ENCODE data around the gene C2CD4D.
"Not testable (repeated sequence)": the region's sequence is repeated elsewhere in the genome, so short reads cannot be mapped to it uniquely, and the experiment has no call there.

Gene C2CD4D

DNA sequence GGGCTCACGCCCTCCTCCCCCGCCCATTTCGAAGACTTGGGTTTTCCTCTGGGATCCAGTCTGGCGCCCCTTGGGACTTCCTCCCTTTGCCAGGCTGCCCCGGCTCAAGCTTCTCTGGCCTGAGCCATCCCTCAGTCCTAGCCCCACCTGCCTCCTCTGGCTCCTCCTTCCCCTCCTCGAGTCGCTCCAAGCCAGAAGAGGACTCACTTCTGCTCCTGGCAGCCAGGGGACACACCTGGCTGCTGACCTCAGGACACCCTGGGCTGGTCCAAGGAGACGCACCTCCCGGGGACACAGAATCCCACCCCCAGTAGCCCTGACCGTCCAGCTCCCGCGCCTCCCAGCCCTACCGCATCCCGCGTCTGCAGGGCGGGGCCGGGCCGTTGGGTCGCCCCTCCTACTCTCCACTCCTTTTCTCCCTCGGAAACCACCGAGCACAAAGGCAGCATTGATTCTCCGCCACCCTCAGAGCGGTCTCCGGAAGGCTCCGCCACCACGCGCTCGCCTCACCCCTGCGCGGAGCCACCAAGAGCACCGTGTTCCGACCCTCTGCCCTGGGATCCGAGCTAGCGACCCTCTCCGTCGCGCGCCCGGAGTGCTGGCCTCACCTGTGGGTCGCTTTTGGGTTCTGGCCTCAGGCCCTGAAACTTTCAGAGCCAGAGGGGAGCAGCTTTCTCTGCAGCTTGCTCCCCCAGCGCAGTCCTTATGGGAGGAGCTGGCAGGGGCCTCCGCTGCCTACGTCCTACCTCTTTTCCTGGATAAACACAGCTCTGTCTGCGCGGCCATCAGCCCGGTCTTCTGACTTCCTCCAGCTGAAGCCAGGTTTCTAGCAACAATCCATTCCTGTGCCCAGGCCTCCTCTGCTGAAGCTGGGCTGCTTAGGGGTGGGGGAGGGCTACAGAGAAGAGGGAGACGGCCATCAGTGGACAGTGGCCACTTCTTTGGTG lies at the start of gene C2CD4D:
Gene C2CD4D, minus strand, starts transcription at position 364 of the 947 bp plus-strand sequence. CDS start 831 bp downstream, outside the sequence.
- no peak for DNase-seq (ENCODE audit: low spot score)

DNA sequence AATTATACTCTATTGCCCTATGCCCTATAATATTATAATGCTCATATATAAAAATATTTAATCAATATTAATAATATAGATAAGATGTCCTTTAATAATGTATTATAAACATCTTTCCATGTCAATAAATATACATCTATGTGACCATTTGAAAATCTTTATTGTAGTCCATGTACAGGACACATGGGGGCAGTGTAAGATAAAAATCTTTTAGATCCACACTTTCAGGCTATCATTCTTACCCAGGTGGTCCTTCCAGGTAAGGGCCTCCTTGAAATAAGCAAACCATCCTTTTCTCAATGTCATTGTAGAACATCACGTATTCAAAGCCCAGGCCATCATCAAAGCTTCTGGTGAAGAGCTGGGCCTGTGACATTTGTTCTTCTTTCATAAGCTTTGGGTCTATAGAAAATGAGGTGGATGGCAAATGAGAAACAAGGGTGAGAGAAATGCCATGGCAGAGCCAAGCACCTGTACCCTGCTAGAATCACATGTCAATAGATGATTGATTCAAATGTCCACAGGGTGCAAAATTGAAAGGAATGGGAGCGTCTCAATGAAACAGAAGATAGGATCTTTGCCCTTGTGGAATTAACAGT lies 49.5 kb upstream of the C2CD4D start:
- DNase-seq (ENCODE audit: low spot score), result peak; percentile 27

DNA sequence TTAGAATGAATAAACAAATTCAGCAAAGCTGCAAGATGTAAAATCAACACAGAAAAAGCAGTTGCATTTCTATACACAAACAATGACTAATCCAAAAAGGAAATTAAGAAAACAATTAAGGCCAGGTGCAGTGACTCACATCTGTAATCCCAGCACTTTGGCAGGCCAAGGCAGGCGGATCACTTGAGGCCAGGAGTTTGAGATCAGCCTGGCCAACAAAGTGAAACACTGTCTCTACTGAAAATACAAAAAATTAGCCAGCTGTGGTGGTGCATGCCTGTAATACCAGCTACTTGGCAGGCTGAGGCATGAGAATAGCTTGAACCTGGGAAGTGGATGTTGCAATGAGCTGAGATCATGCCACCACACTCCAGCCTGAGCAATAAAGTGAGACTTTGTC lies 47.4 kb upstream of the C2CD4D start:
- DNase-seq (ENCODE audit: low spot score), result no peak

DNA sequence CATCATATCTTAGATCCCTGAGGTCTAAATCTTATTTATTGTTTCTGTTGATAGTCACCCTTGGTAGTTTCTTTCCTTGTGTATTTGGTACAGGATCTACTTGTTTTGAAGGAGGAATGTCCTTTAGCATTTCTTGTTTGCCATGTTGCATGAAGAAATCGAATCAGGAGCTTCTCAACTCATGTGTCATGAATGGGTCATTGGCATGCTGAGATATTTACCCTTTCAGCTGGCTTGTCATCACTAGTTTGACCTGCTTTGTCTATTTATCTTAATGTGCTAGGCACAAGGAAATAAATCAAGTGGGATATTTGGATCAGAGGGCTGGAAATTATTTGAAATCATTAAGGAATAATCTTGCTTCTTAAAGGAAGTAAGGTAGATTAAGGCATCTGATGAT lies 45.9 kb upstream of the C2CD4D start:
- DNase-seq (ENCODE audit: low spot score), result no peak

DNA sequence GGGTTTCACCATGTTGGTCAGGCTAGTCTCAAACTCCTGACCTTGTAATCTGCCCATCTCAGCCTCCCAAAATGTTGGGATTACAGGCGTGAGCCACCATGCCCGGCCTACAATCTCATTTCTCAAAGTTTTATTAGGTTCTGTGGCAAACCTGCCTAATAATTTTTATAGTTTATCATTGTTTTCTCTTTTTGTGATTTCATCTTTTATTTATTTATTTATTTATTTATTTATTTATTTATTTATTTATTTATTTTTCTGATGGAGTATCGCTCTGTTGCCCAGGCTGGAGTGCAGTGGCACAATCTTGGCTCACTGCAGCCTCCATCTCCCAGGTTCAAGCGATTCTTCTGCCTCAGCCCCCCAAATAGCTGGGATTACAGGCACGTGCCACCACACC lies 45.3 kb upstream of the C2CD4D start:
- DNase-seq (ENCODE audit: low spot score), result not testable (repeated sequence)

DNA sequence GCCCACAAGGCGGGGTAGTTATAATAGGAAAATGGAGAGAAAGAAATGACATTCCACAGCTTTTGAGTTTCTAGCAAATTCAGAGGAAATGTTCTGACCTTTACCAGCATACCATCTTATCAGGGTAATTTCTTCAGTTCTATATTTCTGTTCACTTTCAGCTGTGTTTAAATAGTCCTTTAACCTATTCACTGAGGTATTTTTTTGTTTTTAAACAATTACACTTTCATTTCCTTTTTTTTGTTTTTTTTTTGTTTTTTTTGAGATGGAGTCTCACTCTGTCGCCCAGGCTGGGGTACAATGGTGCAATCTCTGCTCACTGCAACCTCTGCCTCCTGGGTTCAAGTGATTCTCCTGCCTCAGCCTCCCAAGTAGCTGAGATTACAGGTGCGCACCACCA lies 44.8 kb upstream of the C2CD4D start:
- DNase-seq (ENCODE audit: low spot score), result not testable (repeated sequence)

DNA sequence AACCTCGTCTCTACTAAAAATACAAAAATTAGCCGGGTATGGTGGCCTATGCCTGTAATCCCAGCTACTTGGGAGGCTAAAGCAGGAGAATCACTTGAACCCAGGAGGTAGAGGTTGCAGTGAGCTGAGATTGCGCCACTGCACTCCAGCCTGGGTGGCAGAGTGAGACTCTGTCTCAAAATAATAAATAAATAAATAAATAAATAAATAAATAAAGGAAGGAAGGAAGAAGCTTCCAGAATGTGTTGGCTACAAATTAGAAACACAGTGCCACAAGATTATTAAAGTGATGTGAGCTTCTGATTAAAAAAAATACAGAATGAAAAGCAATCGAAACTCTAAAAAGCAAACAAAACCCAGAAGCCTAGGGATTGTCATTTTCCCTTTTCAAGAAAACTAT lies 44.3 kb upstream of the C2CD4D start:
- not testable (repeated sequence) for DNase-seq (ENCODE audit: low spot score)

DNA sequence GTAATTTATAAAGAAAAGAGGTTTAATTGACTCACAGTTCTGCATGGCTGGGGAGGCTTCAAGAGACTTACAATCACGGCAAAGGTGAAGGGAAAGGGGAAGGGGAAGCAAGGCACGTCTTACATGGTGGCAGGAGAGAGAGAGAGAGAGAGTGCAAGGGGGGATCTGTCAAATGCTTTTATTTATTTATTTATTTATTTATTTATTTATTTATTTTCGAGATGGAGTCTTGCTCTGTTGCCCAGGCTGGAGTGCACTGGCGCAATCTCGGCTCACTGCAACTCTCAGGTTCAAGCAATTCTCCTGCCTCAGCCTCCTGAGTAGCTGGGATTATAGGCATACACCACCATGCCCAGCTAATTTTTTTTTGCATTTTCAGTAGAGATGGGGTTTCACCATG lies 43.3 kb upstream of the C2CD4D start:
- not testable (repeated sequence) for DNase-seq (ENCODE audit: low spot score)

DNA sequence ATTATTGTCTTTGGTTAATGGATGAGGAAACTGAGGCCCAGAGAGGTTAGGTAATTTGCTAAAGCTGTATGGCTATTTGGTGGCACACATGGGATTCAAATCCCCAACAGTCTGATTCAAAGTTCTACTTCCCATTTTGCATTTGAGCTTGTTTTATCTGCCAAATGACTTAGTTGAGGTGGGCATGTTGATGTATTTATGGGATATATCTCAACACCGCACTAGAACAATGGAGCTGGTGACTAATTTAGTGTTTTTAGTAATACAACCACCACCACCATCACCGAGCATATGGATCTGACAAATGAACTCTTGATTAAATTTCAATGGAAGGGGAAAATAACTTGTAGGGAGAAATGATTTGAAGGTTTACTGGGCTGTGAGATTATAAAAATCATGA lies 42.8 kb upstream of the C2CD4D start:
- DNase-seq (ENCODE audit: low spot score), result no peak

DNA sequence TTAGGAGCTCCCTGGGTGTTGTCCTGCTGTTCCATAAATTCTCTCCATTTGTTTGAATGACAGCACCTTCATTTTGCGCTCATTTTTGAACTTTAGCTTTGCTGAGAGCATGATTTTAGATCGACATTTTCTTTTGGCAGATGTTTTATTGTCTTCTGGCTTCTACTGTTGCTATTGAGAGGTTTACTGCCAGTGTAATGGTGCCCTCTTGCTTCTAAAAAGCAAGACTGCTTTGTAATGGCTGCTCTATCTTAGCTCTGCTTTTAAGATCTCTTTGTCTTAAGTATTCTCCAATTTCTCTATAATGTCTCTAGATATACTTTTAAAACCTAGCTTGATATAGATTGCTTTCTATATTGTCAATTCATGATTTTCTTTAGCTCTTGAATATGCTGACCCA lies 41.9 kb upstream of the C2CD4D start:
- no peak for DNase-seq (ENCODE audit: low spot score)

DNA sequence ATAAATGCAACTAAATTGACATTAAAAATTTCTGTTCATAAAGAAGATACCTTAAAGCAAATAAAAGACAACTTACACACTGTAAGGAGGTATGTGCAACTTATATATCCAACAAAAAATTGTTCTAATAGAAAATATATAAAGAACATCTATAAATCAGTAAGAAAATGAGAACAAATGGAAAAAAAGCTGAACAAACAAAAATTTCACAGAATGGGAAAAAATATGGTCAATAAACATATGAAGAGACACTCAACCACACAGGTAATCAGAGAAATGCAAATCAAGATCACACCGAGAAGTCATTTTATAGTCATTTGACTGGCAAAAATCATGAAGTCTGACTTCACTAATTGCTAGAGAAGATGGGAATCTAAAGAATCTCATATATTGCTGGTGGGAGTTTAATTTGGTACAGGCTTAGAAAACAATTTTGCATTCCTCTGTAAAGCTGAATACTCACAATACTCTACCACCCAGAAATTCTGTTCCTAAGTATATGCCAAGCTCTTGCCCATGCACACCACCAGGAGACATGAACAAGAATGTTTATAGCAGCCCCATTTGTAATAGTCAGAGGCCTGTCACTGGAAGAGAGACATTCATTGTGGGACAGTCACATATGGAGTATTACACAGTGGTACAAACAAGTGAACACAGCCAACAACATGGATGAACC lies 35.9 kb upstream of the C2CD4D start:
- DNase-seq (ENCODE audit: low spot score), result no peak

DNA sequence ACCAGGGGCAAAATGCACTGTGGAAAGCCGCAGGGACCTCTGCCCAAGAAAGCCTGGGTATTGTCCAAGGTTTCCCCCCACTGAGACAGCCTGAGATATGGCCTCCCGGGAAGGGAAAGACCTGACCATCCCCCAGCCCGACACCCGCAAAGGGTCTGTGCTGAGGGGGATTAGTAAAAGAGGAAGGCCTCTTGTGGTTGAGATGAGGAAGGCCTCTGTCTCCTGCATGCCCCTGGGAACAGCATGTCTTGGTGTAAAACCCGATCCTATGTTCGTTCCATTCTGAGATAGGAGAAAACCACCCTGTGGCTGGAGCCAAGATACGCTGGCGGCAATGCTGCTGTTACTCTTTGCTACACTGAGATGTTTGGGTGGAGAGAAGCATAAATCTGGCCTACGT lies 33.2 kb upstream of the C2CD4D start:
- not testable (repeated sequence) for DNase-seq (ENCODE audit: low spot score)

DNA sequence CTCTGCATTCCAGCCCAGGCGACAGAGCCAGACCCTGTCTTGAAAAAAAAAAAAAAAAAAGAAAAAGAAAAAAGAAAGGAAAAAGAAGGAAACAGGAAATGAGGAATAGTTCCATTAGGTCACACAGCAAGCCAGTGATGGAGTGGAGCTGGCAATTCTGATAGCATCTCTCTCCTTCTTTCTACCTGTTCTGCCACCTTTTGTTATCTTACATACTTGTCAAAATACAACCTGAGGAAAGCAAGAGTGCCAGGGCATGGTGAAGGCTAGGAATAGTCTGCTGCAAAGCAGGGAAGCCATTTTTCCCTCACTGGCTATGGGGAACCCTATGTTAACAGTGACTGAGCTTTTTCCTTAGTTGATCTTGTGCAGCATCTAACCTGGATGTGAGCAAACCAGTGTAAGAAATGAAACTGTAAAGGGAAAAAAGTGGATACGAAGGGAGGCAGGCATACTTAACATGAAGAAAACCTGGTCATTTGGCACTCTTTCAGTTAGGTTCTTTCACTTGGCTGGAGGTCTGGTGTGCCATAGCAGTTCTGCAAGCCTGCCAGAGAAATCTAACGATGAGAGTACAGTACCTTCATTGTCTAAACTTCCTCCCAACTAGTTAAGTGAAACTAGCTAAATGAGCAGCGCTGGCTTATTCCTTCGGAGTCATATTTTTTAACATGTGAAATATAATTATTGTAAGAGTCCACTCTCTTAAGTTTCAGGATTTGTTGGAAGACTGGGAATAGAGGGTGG lies 31.8 kb upstream of the C2CD4D start:
- no peak for DNase-seq (ENCODE audit: low spot score)

DNA sequence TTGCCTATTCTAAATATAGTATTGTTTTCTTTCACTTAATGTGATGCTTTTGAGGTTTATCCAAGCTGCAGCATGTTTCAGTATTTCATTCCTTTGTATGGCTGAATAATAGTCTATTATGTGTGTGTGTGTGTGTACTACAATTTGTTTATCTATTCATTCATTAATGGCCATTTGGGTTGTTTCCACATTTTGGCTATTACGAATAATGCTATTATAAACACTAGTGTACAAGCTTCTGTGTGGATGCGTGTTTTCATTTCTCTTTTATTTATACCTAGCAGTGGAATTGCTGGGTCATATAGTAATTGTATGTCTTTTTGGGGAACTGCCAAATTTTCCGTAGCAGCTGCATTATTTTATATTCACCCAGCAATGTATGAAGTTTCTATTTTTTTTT lies 28.9 kb upstream of the C2CD4D start:
- no peak for DNase-seq (ENCODE audit: low spot score)

DNA sequence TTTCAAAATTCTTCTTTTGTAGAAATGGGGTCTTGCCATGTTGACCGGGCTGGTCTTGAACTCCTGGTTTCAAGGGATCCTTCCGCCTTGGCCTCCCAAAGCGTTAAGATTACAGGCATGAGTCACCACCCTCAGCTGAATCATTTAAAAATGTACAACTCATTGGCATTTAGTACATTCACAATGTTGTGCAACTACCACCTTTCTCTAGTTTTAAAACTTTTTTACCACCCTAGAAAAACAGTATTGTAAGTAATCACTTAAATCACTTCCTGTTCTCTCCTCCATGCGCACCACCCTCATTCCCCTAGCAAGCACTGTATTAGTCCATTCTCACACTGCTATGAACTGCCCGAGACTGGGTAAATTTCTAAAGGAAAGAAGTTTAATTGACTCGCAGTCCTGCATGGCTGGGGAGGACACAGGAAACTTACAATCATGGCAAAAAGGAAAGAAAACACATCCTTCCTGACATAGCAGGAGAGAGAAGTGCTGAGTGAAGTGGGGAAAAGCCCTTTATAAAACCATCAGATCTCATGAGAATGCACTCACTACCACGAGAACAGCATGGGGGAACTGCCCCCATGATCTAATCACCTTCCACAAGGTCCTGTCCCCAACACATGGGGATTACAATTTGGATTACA lies 28.3 kb upstream of the C2CD4D start:
- DNase-seq (ENCODE audit: low spot score), result no peak

DNA sequence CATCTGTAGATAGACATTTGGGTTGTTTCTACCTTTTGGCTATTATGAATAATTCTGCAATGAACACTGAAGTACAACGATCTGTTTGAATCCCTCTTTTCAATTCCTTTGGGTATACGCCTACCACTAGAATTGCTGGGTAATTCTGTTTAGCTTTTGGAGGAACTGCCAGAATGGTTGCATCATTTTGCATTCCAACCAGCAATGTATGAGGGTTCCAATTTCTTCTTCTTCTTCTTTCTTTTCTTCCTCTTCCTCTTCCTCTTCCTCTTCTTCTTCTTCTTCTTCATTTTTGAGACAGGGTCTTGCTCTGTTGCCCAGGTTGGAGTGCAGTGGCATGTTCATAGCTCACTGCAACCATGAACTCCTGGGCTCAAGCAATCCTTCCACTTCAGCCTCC lies 27.7 kb upstream of the C2CD4D start:
- no peak for DNase-seq (ENCODE audit: low spot score)

DNA sequence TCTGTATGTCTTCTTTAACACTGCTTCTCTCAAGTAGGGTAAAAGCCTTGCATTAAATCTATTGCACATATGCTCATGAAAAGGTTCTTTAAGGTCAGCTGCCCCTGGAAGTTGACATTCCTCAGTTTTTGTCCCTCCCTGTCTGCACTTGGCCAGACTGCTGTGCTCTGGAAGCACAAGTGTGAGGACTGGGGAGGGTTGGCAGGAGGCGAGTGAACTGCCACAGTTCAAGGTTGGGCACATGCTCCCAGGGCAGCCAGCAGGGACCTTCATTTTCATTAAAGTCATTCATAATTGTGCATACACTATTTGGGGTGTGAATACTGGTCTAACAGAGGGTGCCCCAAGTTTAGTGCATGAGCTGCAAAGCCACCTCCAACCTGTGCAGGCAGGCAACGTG lies 24.8 kb upstream of the C2CD4D start:
- DNase-seq (ENCODE audit: low spot score), result no peak

DNA sequence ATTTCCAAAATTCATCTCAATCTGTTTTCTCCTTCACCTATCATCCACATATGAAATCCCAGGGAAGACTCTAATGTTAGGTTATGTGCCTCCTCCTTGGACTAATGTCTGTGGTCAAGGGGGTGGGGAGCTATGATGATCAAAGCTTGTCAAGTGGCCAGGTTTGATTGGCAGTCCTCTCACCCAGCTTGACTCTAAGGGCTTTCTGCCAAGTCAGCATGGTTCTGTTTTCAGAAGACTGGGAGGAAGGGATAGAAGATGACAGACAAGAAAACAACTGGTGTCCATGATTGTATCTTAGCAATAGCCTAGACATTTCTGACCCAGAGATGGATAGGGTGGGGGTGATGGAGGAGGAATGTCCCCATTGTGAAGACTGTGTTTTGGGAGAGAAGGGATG lies 23.0 kb upstream of the C2CD4D start:
- no peak for DNase-seq (ENCODE audit: low spot score)

DNA sequence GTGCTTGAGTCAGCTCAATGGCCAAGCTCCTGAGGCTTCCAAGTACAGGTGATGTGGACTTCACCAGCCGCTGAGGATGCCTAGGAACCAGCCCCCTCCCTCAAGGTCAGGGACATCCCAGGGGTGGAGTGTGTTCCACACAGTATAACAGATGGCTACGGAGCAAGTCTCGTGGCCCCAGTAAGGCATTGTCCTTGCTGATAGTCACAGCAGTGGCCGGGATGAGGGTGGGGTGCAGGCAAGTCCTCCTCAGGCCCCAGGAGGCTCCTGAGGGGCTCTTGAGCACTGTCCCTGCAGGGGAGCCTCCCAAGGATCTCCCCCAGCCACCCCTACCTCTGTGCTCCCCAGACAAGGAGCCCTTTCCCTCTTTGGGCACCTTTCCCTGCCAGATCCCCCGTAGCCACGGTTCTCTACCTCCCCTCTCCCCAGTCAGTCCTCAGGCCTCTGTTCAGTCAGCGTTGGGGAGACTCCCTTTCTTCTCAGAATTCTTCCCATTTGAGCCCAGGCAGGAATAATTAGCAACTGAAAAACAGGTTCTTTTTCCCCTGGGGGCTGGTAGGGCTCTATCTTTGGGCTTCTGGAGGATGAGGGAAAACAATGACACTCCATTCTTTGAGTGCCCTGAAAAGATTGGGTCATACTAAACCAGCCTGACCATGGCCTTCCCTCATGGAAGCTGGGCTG lies 21.0 kb upstream of the C2CD4D start:
- DNase-seq (ENCODE audit: low spot score), result no peak

DNA sequence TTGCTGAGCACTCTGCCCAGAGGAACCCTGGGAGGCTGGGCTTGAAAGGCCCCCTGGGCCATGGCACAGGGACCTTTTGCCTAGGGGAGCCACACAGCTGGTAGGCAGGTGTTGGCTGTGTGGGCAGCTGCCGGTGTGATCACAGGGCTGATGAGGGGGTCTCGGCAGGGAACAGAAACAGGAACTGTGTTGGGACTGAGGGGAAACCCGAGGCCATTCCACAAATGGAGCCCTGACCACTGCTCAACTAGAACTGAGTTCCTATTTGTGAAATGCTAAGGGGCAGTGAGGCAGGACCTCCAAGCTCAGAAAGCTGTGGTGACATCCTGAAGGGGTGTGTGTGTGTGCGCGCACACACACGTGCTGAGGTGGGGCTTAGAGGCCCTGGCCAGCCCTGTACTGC lies 20.3 kb upstream of the C2CD4D start:
- DNase-seq (ENCODE audit: low spot score), result no peak
